Neural cell (in vitro differentiated cells): Measurements from ENCODE around the gene RANBP10. TPM values are rescaled to one million over a fixed set of nuclear protein-coding genes. Genes with fewer than 3 reads are reported as not detected.

ENCODE experiments used
- H2AFZ ChIP-seq: fragments of 200-600, 300-800 bp; sonication (generic), shearing (Covaris generic); 2 replicates; pipeline ENCODE4 v1.6.0; 2014; ENCODE audit warnings: low read depth, mild to moderate bottlenecking, antibody characterized with exemption, low read length, moderate library complexity
- H3F3A ChIP-seq: fragments of 200-600 bp; shearing (Covaris generic); 2 replicates; pipeline ENCODE4 v1.6.1; 2016; ENCODE audit warnings: mild to moderate bottlenecking, moderate library complexity, mixed read lengths, antibody characterized with exemption, low read length; ENCODE audit not compliant: insufficient read depth, poor library complexity, severe bottlenecking
- H3K27ac ChIP-seq: fragments of 200-600, 300-800 bp; sonication (generic), shearing (Covaris generic); 2 replicates; pipeline ENCODE4 v1.5.1; 2014; ENCODE audit warnings: mild to moderate bottlenecking, low read length, moderate library complexity
- H3K27me3 ChIP-seq: fragments of 300-800, 200-600 bp; sonication (generic), shearing (Covaris generic); 2 replicates; pipeline ENCODE4 v1.6.0; 2014; ENCODE audit warnings: mild to moderate bottlenecking, low read depth, low read length, moderate library complexity; ENCODE audit not compliant: insufficient read depth
- H3K36me3 ChIP-seq: fragments of 300-800, 200-600 bp; sonication (generic), shearing (Covaris generic); 2 replicates; pipeline ENCODE4 v1.5.1; 2014; ENCODE audit warnings: mild to moderate bottlenecking, antibody characterized with exemption, low read length, moderate library complexity; ENCODE audit not compliant: insufficient read depth
- H3K4me2 ChIP-seq: fragments of 300-800, 200-600 bp; sonication (generic), shearing (Covaris generic); 2 replicates; pipeline ENCODE4 v1.6.0; 2014; ENCODE audit warnings: mild to moderate bottlenecking, low read length
- H3K4me3 ChIP-seq: fragments of 300-800, 200-600 bp; sonication (generic), shearing (Covaris generic); 2 replicates; pipeline ENCODE4 v1.5.1; 2014; ENCODE audit warnings: mild to moderate bottlenecking, low read length, moderate library complexity
- H3K79me2 ChIP-seq: fragments of 200-600 bp; shearing (Covaris generic); replicated peaks from 2 replicates; pipeline ENCODE4 v1.6.0; 2014; ENCODE audit warnings: mild to moderate bottlenecking, low read length, moderate library complexity; ENCODE audit not compliant: insufficient read depth
- H3K9ac ChIP-seq: fragments of 300-800, 200-600 bp; sonication (generic), shearing (Covaris generic); 2 replicates; pipeline ENCODE4 v1.6.1; 2016; ENCODE audit warnings: mild to moderate bottlenecking, low read length, mixed read lengths
- H3K9me2 ChIP-seq: fragments of 200-600 bp; shearing (Covaris generic); 2 replicates; pipeline ENCODE4 v1.6.1; 2016; ENCODE audit warnings: mild to moderate bottlenecking, low read length, mixed read lengths; ENCODE audit not compliant: insufficient read depth
- H3K9me3 ChIP-seq: fragments of 200-600, 300-800 bp; sonication (generic), shearing (Covaris generic); 2 replicates; pipeline ENCODE4 v1.6.1; 2016; ENCODE audit warnings: mild to moderate bottlenecking, mixed run types, low read length, moderate library complexity, mixed read lengths
- H4K20me1 ChIP-seq: fragments of 200-600 bp; shearing (Covaris generic); 2 replicates; pipeline ENCODE4 v1.6.1; 2016; ENCODE audit warnings: mild to moderate bottlenecking, mixed run types; ENCODE audit not compliant: insufficient read depth
- CTCF ChIP-seq: fragments of 450-650 bp; IDR thresholded peaks from 2 replicates; pipeline ENCODE4 v1.5.1; 2014; ENCODE audit warnings: antibody characterized with exemption, mild to moderate bottlenecking, moderate library complexity; ENCODE audit not compliant: poor library complexity, severe bottlenecking
- EP300 ChIP-seq: fragments of 450-650 bp; conservative IDR thresholded peaks from 2 replicates; pipeline ENCODE4 v1.6.1; 2014; ENCODE audit warnings: antibody characterized with exemption, mild to moderate bottlenecking, moderate library complexity; ENCODE audit not compliant: poor library complexity, severe bottlenecking
- EZH2 ChIP-seq: fragments of 200-600, 300-800 bp; shearing (Covaris generic), sonication (generic); IDR thresholded peaks from 2 replicates; pipeline ENCODE4 v1.6.1; 2014; ENCODE audit warnings: antibody characterized with exemption, low read length, borderline replicate concordance, mild to moderate bottlenecking; ENCODE audit not compliant: insufficient read depth, poor library complexity, severe bottlenecking
- MXI1 ChIP-seq: fragments of 450-650 bp; conservative IDR thresholded peaks from 2 replicates; pipeline ENCODE4 v1.6.1; 2014; ENCODE audit warnings: antibody characterized with exemption, mild to moderate bottlenecking; ENCODE audit not compliant: poor library complexity, severe bottlenecking
- POLR2AphosphoS5 ChIP-seq: IDR thresholded peaks from 2 replicates; pipeline ENCODE4 v1.6.1; 2012
- RAD21 ChIP-seq: fragments of 450-650 bp; conservative IDR thresholded peaks from 2 replicates; pipeline ENCODE4 v1.6.1; 2014; ENCODE audit warnings: antibody characterized with exemption, mild to moderate bottlenecking, moderate library complexity
- REST ChIP-seq: IDR thresholded peaks from 2 replicates; pipeline ENCODE4 v1.6.1; 2012; ENCODE audit warnings: borderline replicate concordance
- SMC3 ChIP-seq: fragments of 450-650 bp; conservative IDR thresholded peaks from 2 replicates; pipeline ENCODE4 v1.6.1; 2014; ENCODE audit warnings: antibody characterized with exemption, mild to moderate bottlenecking, moderate library complexity; ENCODE audit not compliant: poor library complexity
- TAF1 ChIP-seq: IDR thresholded peaks from 2 replicates; pipeline ENCODE4 v1.6.1; 2012; ENCODE audit warnings: low read depth
- polyA plus RNA-seq: library from polyadenylated mRNA; depleted of rRNA; stranded (reverse); fragments of >200 nt; gene quantifications from 2 replicates; pipeline ENCODE4 v1.2.3, GENCODE V29; 2014

The RANBP10 gene
- polyA plus RNA-seq, 1 donor from 2014 or later, result 10.9 TPM

- H3K27ac ChIP-seq, result no peak overlapping the region
- no peak overlapping the region for H3K4me2 ChIP-seq
- H3K36me3 ChIP-seq, result no peaks in the 10 kb centered on the region
- no peaks in the 10 kb centered on the region for H4K20me1 ChIP-seq
- TF ChIP-seq RAD21, result no peak
- no peak for TF ChIP-seq EZH2
- TF ChIP-seq TAF1, result no peak
- no peak for TF ChIP-seq REST
- no peak for TF ChIP-seq POLR2AphosphoS5
- TF ChIP-seq EP300, result no peak
- no peak for TF ChIP-seq SMC3
- TF ChIP-seq MXI1, result no peak
- no peaks in the 10 kb centered on the region for H3F3A ChIP-seq
- no peak overlapping the region for H3K4me3 ChIP-seq
- no peak overlapping the region for H2AFZ ChIP-seq
- H3K9ac ChIP-seq, result no peak overlapping the region
- no peaks in the 10 kb centered on the region for H3K27me3 ChIP-seq
- H3K9me3 ChIP-seq, result no peaks in the 10 kb centered on the region
- H3K9me2 ChIP-seq, result no peaks in the 10 kb centered on the region
- no peaks in the 10 kb centered on the region for H3K79me2 ChIP-seq
Measured at GRCh38 chr16:67674851-67675578, 131.3 kb downstream of the RANBP10 start.

GRCh38 chr16:67673712-67674580 is 132.4 kb downstream of the RANBP10 start:
- H2AFZ ChIP-seq, result no peak overlapping the region
- no peaks in the 10 kb centered on the region for H3K36me3 ChIP-seq
- no peaks in the 10 kb centered on the region for H4K20me1 ChIP-seq
- H3K27me3 ChIP-seq, result no peaks in the 10 kb centered on the region
- no peak overlapping the region for H3K4me3 ChIP-seq
- no peak overlapping the region for H3K27ac ChIP-seq
- no peaks in the 10 kb centered on the region for H3K9me3 ChIP-seq
- no peak overlapping the region for H3K4me2 ChIP-seq
- no peak for TF ChIP-seq RAD21
- TF ChIP-seq POLR2AphosphoS5, result no peak
- no peak for TF ChIP-seq REST
- TF ChIP-seq EP300, result no peak
- no peak for TF ChIP-seq EZH2
- no peak for TF ChIP-seq CTCF
- TF ChIP-seq TAF1, result no peak
- no peak for TF ChIP-seq SMC3
- no peaks in the 10 kb centered on the region for H3K9me2 ChIP-seq
- H3K9ac ChIP-seq, result no peak overlapping the region
- H3F3A ChIP-seq, result no peaks in the 10 kb centered on the region
- no peaks in the 10 kb centered on the region for H3K79me2 ChIP-seq
